Muscle of back (tissue), 11 donors: Measurements from ENCODE around the gene INKA1. TPM values are rescaled to one million over a fixed set of nuclear protein-coding genes. Genes with fewer than 3 reads are reported as not detected.

Experiments used
- DNase-seq, 3 donors: peaks; one replicate each; pipeline versions ENCODE4 v3.0.0 to v3.0.0-alpha.2; 2013
- polyA plus RNA-seq, 10 donors: library from polyadenylated mRNA; unstranded; fragments of 120-200 nt; gene quantifications; one replicate each; pipeline ENCODE4 v1.2.1, GENCODE V29; 2013; ENCODE audit not compliant: insufficient read length in 10 of 10

Gene INKA1
- polyA plus RNA-seq, 10 donors = 4.3 to 18.7 (median 7.8) TPM

DNA sequence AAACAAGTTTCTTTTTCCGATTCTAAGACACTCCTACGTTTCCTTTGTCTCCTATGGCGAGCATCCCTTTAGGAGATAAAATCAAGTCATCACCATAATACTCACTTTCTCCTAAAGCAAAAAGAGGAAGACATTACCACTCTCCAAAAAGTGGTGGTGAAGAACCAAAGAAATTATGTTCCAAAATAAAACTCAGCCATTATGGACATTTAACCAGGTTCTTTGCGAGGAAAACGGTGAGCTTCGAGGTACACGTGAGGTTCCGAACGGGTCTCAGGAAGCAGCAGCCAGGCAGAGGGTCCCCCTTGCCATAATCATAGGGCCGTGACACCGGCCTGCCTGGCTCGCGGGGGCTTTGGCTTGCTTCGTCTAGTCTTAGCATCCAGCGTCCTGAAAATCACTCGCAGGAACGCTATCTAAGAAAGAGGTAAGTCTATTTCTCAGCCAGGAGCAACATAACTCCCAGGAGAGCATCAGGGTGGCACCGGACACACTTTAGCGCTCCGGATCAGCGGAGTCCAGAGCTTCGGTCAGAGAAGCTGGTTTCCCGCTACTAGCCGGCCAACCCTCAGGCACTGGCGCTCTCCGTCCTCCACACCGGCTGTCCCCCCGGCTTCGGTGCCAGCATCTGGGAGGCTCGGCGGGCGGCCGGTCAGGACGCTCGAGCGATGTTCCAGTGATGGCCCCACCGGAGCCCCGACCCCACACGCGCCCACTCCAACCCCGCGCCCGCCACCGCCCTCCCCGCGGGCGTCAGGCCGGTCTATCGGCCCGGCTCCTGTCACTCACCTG is 17.3 kb upstream of the INKA1 start:
- peak in 1 of 3 donors; percentile 41 for DNase-seq

DNA sequence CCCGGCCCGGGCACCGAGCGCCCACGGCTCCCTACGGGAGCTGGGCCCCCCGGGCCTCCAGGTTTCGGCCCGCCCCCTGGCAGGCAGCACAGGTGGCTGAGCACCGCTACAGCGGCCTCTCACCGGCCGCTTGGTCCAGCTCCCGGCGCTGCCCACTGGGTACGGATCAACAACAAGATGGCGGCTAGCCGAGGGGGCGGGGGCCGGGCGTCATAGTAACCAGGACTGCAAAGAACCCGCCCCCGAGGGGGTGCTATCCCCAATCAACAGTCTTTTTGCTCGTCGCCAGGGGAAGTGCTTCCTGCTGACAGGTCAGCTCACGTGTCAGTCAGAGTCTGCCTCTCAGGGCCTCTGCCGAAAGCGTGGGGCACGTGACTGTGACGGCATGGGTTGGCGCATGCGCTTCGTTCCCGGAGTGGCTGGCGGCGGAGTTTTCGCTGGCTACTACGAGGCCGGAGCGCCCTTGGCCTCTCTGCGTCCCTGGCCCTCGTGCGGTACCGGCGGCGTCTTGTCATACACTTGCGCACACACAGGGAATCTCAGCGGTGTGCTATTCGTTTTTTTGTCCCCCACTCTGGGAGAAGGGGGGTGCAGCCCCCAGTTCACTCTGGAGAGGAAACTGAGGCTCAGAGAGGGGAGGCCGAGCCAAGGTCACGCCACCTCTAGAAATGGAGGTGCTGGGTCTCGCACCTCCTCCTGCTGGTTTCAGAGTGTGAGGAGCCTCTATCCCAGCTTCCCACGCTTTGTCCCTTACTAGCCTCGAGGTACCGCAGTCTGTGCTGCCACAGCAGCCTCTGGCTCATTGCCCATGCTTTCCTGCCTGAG is 16.5 kb upstream of the INKA1 start, which contains the start of gene IP6K1:
TSS of gene IP6K1 (minus strand) at position 186 of the 825 bp plus-strand sequence. CDS start 38,502 bp downstream, outside the sequence.
- peak; percentile 100 for DNase-seq

DNA sequence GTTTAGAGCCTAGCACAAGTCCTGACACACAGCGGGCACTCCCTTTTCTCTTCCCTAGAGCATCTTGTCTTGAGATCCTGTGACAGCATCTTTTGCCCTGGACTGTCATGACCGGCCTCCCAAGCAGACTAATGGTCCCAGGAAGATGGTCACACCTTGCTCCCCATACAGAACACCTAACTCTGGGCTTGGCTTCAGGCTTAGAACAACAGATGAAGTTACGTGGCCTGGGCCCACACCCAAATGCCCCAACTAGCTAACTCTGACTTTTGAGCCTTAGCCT is 15.9 kb upstream of the INKA1 start:
- DNase-seq = peak in 1 of 3 donors; percentile 63

DNA sequence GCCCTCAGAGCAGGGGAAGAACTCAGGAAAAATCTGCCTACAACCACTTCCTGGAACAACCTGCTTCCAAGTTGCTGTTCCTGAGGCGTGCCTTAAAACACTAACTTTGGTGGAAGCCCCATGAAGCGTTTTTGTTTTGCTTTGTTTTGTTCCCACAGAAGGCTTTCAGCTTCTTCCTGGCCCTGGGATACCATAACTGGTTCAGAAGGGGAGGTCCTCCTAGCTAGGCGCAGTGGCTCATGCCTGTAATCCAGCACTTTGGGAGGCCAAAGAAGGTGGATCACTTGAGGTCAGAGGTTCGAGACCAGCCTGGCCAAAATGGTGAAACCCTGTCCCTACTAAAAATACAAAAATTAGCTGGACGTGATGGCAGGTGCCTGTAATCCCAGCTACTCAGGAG is 15.5 kb upstream of the INKA1 start:
- DNase-seq = no peak

DNA sequence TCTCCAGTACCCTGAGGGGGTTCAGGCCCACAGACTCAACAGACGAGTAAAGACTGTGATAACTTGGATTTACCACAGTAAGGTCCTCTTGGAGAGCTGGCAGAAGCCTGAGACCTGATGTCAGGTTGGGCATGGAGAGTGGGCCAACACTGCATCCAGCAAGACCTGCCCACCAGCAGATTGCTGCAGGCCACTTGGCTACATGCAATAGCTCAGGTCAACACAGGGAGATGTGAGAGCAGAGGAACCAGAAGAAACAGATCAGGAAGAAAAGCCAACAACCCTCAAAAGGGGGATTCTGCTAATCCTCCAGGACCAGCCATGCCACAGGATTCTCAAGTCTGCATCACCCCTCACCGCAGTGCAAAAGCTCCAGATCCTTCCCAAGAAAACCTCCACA is 15.0 kb upstream of the INKA1 start:
- DNase-seq = no peak

- no peak for DNase-seq
These were observed 12.2 kb upstream of the INKA1 start for GRCh38 chr3:49790626-49791411.

DNA sequence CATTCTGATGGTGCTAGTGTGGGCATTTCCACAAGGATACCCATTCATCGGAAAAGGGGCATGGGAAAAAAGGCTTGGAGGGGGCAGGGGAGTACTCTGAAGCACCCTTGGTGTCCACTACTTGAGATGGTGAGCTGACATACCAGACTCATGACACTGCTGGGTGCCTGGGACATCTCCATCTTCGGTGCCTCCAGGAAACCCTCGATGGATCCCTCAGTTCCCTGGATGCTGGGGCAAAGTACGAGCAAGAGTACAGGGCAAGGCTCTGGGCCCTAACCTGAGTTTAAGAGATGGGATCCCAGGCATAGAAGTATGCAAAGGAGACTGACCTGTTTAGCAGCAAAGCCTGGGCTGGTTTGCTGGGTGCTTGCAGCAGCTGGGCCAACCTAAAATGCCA is 11.5 kb upstream of the INKA1 start:
- no peak for DNase-seq

- no peak for DNase-seq
These were observed 10.5 kb upstream of the INKA1 start for GRCh38 chr3:49792371-49793150.

DNA sequence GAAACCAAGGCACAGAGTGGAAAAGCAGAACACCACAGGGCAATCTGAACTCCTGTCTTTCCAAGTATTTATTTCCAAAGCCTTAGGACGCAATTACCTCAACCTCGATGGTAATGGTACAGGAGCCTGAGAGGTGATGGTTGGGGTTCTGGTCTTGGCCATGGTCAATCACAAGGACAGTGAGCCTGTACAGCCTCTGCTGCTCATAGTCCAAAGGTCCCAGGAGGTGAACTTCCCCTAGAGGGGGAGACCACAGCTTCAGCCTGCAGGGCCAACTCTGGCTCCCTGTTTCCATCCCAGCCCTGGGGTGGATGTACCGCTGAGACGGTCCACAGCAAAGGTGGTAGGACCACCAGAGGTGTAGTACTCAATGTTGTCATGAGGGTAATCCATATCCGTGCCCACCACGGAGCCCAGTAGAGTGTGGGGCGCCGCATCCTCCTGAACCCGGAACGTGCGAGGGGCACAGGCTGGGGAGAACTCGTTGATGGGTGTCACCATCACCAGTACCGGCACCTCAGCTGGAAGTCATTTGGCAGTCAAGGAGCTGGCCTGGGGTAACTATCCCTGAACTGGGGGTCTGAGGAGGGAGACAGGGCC is 9.5 kb upstream of the INKA1 start:
- DNase-seq = no peak

DNA sequence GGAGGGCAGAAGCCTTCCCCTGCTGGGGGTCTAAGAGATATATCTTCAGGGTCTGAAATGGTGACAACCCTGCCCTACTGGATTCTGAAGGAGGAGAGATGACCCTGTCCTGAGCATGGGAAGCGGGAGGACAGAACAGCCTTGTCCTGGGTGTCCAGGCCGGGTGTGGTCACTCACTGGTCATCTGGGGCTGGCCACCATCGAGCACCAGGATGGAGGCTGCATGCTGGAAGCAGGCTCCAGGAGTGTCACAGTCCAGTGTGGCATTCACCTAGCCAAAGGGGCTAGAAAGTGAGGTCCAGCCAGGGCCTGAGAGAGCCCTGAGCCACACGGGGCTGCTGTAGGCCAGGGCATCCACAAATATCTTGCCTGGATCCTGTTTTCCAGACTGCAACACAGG is 8.6 kb upstream of the INKA1 start:
- DNase-seq = no peak

GRCh38 chr3:49794926-49795905 is 7.8 kb upstream of the INKA1 start:
- no peak for DNase-seq

DNA sequence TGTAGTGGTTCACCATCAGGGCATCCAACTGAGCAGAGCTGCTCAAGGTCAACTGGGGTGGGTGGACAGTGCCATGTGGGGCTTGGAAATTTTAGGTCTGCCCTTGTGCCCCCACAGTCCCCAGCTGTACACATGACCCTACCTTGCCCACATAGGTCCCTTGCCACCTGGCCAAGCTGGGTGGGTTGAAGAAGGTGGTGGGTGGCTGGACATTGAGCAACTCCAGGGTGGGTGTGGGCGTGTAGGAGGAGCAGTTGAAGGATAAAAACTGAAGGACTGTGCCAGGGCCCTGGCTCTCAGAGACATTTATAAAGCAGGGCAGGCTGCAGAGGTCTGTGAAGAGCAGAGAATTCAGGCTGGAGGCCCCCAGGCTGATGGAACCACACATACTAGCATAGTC is 4.0 kb upstream of the INKA1 start:
- no peak for DNase-seq

GRCh38 chr3:49799761-49800160 is 3.3 kb upstream of the INKA1 start, which contains the start of gene CDHR4:
Gene CDHR4 (minus strand): TSS chr3:49799873. CDS start chr3:49799812, 61 bp downstream.
- no peak for DNase-seq

DNA sequence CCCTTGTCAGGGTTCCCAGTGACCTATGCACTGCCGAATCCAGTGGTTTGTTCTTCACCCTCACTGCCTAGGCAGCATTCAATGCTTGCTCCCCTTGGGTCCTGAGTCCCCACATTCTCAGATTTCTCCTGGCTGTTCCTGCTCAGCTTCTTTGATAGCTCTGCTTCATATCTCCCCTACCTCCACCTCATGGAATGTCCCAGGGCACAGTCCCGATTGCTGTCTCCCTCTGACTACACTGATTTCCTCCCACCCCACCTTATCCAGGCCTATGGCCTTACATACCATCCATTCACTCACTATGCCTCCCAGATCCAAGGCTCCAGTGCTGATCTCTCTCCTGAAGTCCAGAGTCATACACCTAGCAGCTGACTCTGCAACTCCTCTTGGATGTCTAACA is 1.9 kb upstream of the INKA1 start:
- no peak for DNase-seq

DNA sequence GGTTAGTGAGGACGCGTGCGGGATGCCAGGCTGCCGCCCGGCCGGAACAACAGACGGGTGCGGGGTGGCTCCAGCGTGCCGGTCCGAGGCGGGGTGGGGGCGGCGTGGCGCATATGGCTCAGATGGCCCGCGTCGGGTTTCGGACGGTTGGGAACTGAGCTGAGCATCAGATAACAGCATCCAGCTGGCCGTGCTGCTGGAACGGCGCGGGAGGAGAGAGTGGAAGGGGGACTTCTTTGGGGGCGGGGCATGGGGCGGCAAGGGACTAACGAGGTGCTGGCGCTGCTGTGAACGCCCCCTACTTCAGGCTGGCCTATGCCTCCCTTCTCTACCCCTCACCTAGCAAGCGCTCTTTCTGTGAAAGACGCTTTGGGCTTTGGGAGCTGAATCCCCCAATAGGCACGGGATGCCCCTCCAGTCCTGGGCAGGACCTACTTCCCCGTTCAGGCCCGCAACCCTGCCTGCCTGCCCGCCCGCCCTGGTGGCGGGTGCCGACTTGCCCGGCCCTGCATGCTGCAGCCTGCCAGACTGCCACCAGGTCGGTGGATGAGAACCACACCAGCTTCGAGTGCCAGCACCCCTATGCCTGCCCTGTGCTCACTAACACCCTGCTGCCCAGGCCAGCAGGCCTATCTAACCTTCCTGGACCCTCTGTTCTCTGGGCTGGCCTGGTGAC is 542 bp downstream of the INKA1 start:
- peak in 2 of 3 donors; percentile 40 to 72 for DNase-seq

GRCh38 chr3:49804141-49805041 is 1.3 kb downstream of the INKA1 start:
- DNase-seq = peak in 2 of 3 donors; percentile 22 to 64

- peak; percentile 90 to 97 (median 95) for DNase-seq
These were observed 2.3 kb downstream of the INKA1 start for GRCh38 chr3:49805367-49805782.
